Stromal cell of bone marrow (primary cell): ENCODE data around the gene ICE1.
"Not testable (repeated sequence)": the region's sequence is repeated elsewhere in the genome, so short reads cannot be mapped to it uniquely, and the experiment has no call there.

Experiments used
- DNase-seq: peaks from one replicate; pipeline ENCODE4 v3.0.0-alpha.2; 2012; ENCODE audit warnings: low read depth

ICE1 gene

GRCh38 chr5:5437227-5438172, 15.0 kb downstream of the ICE1 start:
- no peak for DNase-seq

GRCh38 chr5:5451863-5452262, 29.4 kb downstream of the ICE1 start:
- DNase-seq: no peak

GRCh38 chr5:5453131-5453530, 30.7 kb downstream of the ICE1 start:
- DNase-seq: no peak

DNA sequence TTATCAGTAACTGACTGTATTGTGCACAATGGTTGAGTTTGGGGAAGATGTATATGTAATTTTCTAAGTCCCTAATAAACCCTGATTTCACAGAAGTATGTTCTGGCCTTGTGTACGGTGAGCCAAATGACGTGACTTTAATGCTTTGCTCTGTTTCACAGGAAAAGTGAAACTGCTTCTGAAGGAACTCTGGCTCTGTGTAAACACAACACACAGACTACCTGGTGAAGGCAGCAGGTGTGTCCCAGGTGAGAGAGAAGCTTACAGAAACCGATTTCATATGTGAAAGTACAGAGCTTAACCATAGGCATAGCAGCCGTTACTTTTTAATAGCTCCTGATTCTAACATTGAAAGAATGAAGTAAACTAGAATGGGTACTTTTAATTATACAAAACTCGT, 31.9 kb downstream of the ICE1 start:
- no peak for DNase-seq

- DNase-seq: no peak
Observed at GRCh38 chr5:5456858-5457257, 34.4 kb downstream of the ICE1 start.

DNA sequence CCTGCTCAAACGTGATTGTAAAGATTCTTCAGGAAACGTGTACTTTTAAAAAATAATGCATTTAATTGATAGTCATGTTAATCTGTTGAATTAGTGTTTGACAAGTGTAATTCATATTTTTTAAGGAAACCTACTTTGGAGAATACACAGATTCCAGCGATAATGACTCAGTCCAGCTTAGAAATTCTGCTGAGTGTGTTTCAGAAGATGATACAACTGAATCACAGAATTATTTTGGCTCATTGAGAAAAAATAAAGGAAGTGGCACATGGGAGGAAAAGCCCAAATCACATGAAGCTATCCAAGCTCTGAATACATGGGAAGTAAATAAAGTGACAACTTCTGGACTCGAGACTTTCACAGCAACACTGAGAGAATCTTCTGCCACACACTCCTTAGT, 37.8 kb downstream of the ICE1 start:
- no peak for DNase-seq

- no peak for DNase-seq
Observed at GRCh38 chr5:5461012-5461411, 38.5 kb downstream of the ICE1 start.

GRCh38 chr5:5464036-5464715, 41.7 kb downstream of the ICE1 start:
- DNase-seq: no peak

DNA sequence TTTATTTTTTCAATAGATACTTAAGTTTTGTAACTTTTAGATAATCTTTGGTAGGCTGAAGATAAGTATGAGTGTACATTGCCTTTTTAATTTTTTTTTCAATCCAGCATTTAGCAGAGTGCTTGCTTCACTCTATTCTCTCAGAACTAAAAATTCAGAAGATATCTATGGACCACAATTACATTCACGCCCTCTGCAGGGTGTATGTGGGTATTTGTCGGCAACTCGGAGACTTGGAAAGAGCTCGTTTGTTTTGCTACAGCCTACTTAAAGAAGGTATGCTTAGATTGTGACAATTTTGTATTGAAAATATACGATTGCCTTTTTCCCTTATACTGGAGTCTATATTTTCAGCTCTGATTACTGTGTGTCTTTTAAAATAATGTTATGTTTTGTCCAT, 43.8 kb downstream of the ICE1 start:
- DNase-seq: no peak

- no peak for DNase-seq
Observed at GRCh38 chr5:5467737-5468136, 45.3 kb downstream of the ICE1 start.

- no peak for DNase-seq
Observed at GRCh38 chr5:5470933-5471332, 48.5 kb downstream of the ICE1 start.

GRCh38 chr5:5473226-5473625, 50.7 kb downstream of the ICE1 start:
- no peak for DNase-seq

DNA sequence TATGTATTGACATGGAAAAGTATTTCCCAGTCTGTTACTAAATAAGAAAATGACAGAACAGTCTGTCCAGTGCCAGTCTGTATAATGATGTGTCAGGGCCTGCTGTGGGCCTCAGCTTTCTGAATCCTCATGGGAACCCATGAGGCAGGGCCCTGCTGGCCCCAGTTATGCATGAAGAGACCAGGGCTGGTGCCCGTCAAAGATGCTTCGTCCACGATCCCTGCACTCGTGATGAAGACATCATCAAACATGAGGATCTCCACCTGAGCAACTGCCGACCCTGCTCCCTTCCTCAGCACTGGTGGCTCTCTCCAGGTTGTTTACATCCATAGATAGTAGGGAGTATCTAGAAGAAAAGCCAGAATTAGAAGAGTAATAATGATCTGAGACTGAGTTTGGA, 52.5 kb downstream of the ICE1 start:
- no peak for DNase-seq

DNA sequence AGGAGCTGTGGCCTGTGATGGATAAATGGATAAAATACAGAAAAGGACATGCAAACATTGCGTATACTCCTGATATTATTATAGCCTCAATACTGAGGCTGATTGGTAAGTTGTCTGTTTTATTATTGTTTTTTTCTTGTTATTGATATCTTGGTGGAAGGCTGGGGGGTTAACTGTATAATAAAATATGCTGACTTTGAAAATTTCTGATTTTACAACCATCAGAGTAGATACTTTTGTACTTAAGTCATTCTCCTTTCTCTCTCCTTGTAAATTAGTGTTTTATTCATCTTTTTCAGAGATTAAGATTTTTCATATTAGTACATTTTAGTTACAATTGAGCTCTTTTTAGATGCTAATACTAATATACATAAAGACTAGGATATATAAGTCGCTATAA, 53.5 kb downstream of the ICE1 start:
- no peak for DNase-seq

DNA sequence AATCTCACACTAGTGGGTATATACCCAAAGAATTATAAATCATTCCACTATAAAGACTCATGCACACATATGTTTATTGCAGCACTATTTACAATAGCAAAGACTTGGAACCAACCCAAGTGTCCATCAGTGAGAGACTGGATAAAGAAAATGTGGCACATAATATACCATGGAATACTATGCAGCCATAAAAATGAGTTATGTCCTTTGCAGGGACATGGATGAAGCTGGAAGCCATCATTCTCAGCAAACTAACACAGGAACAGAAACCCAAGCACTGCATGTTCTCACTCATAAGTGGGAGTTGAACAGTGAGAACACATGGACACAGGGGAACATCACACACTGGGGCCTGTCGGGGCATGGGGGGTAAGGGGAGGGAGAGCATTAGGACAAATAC, 57.1 kb downstream of the ICE1 start:
- DNase-seq: not testable (repeated sequence)

- no peak for DNase-seq
Observed at GRCh38 chr5:5480481-5481111, 58.1 kb downstream of the ICE1 start.

- DNase-seq: no peak
Observed at GRCh38 chr5:5481206-5481605, 58.7 kb downstream of the ICE1 start.

DNA sequence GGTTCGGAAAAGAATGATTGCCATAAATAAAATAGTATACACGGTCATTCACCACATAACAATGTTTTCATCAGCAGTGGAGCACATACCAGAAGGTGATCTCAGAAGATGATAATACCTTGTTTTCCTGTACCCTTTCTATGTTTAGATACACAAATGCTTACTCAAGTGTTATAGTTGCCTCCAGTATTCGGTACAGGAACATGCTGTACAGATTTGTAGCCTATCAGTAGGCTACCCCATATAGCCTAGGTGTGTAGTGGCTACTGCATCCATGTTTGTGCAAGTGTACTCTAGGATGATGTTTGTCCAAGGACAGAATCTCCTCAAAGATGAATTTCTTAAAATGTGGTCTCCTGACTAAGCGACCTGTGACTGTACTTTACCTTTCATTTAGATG, 59.2 kb downstream of the ICE1 start:
- no peak for DNase-seq

DNA sequence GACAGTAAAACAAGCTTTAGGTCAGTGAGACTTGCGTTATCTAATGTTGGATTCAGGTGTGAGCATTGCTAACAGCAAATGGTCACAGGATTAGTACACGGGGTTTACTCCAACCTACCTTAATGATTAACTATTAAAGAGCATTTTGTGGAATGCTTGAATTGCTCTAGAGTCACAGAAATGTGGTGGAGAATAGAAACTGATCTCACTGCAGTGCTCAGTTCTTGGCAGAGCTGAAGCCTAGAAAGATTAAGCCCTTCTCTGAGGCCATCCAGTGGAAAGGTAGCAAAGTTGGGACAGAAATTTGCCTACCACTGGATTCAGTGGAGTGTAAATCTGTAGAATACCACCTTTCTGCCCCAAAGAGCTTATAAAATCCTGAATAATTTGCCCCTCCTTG, 60.9 kb downstream of the ICE1 start:
- DNase-seq: no peak

DNA sequence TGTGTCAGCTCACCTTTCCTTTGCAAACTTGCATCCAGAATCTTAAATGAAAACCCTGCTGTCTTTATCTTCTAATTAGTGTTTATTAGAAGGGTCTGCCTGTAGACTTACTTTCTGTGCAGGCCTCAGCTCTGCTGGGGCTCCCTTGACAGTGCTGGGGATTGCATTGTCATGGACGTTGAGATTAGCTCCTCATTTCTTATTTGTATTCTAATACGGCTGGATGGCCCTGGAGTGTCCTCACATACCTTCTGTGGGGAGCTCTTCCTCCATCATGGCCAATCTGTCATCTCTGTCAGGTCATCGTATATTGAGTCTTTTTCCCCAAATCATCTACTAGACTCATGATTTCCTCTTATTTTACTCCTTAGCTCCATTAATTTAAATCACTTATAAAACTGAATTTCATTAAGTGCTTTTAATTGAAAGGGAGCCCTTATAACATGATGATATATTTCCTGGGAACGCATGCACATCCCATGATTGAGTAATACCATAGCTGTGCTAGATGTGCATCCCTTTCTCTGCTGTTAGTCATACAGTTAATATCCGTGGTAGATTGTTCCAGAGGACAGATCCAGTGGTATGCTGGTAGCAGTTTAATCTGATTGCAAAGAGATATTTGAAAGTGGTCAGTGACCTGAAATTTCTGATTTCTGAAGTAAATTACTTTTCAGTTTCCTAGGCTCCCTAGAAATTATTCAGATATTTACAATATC, 61.6 kb downstream of the ICE1 start:
- DNase-seq: no peak

DNA sequence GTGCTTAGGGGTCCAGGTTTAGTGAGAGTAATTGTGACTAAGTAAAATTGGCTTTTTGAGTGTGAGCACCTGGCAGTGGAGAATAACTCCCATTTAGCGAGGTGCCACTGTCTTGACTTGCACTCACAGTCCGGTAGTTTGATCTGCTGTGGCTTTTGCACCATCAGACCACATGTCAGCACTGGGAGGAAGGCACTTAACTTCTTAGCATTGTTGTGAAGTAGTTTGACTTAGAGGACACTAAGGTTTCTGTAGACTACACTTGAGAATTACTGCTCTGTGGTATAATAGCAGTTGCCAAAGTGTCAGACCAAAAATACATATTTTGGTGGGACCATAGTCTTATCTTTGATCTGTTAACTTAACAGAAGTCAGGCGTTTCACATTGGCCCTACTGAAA, 63.6 kb downstream of the ICE1 start:
- no peak for DNase-seq

GRCh38 chr5:5487585-5488360, 65.3 kb downstream of the ICE1 start:
- no peak for DNase-seq
